ENCODE measurements around the gene PPM1B. TPM values are rescaled to one million over a fixed set of nuclear protein-coding genes. Genes with fewer than 3 reads are reported as not detected.

The PPM1B gene
- total and polyA plus RNA-seq, 8 donors, result 11.7 to 122 (median 28.9) TPM

DNA sequence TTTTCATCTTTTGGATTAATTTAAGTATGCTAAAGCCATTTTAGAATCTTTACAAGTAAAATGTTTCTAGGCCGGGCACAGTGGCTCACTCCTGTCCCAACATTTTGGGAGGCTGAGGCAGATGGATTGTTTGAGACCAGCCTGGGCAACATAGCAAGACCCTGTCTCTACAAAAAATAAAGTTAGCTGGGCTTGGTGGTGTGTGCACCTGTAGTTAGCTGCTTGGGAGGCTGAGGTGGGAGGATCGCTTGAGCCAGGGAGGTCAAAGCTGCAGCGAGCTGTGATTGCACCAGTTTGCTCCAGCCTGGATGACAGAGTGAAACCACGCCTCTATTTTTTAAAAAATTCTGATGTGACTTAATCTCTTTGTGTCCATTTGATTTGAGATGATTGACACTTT, 3.9 kb downstream of the PPM1B start:
- no peak for DNase-seq
- WGBS, 5 donors, result 93 to 99% (median 96%) methylated on average over 4 of the region's 4 CpGs
- Histone ChIP-seq H3K4me1 (peaks cover 4 to 80% (median 44%) of the 10 kb centered on the region in 4 donors), H3K4me3 (no peak overlapping the region), H3K27me3 (no peaks in the 10 kb centered on the region), H3K27ac (peak overlapping the region in 1 of 5 donors; percentile 94), H3K36me3 (no peaks in the 10 kb centered on the region), H3K9me3 (no peaks in the 10 kb centered on the region)
- intact Hi-C loops (cut with DNase I; ENCODE audit: low total_unique reads), result no loop called here
- no peak for TF ChIP-seq POLR2A (IDR thresholded peaks at IDR 0.05)

DNA sequence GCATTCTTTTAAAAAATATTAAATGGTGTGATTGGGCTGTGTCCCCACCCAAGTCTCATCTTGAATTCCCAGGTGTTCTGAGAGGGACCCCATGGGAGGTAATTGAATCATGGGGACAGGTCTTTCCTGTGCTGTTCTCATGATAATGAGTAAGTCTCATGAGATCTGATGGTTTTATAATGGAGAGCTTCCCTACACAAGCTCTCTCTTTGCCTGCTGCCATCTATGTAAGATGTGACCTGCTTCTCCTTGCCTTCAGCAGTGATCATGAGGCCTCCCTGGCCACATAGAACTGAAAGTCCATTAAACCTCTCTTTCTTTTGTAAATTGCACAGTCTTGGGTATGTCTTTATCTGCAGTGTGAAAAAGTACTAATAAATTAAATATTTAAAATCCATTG, 10.3 kb downstream of the PPM1B start:
- Histone ChIP-seq H3K36me3 (peaks cover 0 to 6% (median 0%) of the 10 kb centered on the region in 4 donors), H3K4me1 (peaks cover 4 to 94% (median 45%) of the 10 kb centered on the region in 4 donors), H3K27me3 (no peaks in the 10 kb centered on the region), H3K4me3 (no peak overlapping the region), H3K27ac (no peak overlapping the region), H3K9me3 (no peaks in the 10 kb centered on the region)
- intact Hi-C loops (cut with DNase I; ENCODE audit: low total_unique reads), result no loop called here
- DNase-seq, result no peak
- no peak for TF ChIP-seq EP300 (IDR thresholded peaks at IDR 0.05)
- TF ChIP-seq POLR2A (IDR thresholded peaks at IDR 0.05), result no peak
- TF ChIP-seq, protein P1, sequence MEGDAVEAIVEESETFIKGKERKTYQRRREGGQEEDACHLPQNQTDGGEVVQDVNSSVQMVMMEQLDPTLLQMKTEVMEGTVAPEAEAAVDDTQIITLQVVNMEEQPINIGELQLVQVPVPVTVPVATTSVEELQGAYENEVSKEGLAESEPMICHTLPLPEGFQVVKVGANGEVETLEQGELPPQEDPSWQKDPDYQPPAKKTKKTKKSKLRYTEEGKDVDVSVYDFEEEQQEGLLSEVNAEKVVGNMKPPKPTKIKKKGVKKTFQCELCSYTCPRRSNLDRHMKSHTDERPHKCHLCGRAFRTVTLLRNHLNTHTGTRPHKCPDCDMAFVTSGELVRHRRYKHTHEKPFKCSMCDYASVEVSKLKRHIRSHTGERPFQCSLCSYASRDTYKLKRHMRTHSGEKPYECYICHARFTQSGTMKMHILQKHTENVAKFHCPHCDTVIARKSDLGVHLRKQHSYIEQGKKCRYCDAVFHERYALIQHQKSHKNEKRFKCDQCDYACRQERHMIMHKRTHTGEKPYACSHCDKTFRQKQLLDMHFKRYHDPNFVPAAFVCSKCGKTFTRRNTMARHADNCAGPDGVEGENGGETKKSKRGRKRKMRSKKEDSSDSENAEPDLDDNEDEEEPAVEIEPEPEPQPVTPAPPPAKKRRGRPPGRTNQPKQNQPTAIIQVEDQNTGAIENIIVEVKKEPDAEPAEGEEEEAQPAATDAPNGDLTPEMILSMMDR (IDR thresholded peaks at IDR 0.05), result no peak
- no peak for TF ChIP-seq POLR2AphosphoS5 (IDR thresholded peaks at IDR 0.05)

DNA sequence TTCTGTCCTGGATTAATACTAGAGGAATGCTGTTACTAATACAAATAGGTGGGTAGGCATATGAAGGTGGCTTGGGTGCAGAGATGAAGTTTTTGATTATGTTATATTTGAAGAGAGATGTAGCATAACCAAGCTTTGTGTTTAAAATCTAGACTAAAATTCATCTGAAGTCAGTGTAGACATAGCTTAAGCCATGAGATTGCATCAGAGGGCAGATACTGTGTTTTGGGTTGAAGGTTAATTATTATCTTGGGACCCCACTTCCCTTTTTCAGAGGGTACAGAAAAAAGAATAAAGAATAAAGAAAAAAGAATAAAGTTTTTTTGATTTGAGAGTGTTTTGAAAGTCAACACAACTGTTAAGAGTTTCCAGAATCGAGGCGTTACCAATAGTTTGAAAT, 13.0 kb downstream of the PPM1B start:
- 88 to 97% (median 94%) methylated on average over 2 of the region's 2 CpGs for WGBS, 5 donors
- intact Hi-C loops (cut with DNase I; ENCODE audit: low total_unique reads), result no loop called here
- no peaks in the 10 kb centered on the region for H3K9me3 ChIP-seq
- H3K27me3 ChIP-seq, result no peaks in the 10 kb centered on the region
- TF ChIP-seq POLR2A (IDR thresholded peaks at IDR 0.05) (no peak), POLR2AphosphoS5 (IDR thresholded peaks at IDR 0.05) (no peak)
- H3K27ac ChIP-seq, result no peak overlapping the region
- H3K4me3 ChIP-seq, result no peak overlapping the region
- no peak for DNase-seq
- H3K36me3 ChIP-seq, result peaks cover 0 to 6% (median 0%) of the 10 kb centered on the region in 4 donors
- H3K4me1 ChIP-seq, result peaks cover 4 to 89% (median 45%) of the 10 kb centered on the region in 4 donors

DNA sequence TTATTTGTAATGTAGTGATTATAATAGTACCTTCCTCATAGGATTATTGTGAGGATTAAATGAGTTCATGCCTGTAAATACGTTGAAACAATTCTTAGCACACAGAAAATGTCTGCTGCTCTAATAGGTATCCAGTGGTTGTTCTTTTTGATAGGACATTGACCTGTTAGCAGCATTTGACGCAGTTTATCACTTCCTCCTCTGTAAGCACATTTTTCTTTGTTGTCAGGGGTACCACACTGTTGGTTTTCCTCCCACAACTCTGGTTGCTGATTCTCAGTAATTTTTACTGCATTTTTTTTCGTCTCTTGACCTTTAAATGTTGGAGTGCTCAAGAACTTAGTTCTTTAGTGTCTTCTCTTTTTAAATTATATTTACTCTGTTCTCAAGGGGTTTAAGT, 15.4 kb downstream of the PPM1B start:
- Histone ChIP-seq H3K27me3 (no peaks in the 10 kb centered on the region), H3K4me3 (no peak overlapping the region), H3K9me3 (no peaks in the 10 kb centered on the region), H3K36me3 (peaks cover 0 to 6% (median 0%) of the 10 kb centered on the region in 4 donors), H3K4me1 (peaks cover 0 to 82% (median 44%) of the 10 kb centered on the region in 4 donors), H3K27ac (no peak overlapping the region)
- intact Hi-C loops (cut with DNase I; ENCODE audit: low total_unique reads), result no loop called here
- TF ChIP-seq EP300 (IDR thresholded peaks at IDR 0.05) (no peak), POLR2AphosphoS5 (IDR thresholded peaks at IDR 0.05) (no peak), POLR2A (IDR thresholded peaks at IDR 0.05) (no peak)
- TF ChIP-seq, protein P1 (IDR thresholded peaks at IDR 0.05), result no peak
- WGBS, 5 donors, result 63 to 70% (median 68%) methylated on average over 3 of the region's 3 CpGs
- DNase-seq, result peak in 1 of 2 donors; percentile 54

DNA sequence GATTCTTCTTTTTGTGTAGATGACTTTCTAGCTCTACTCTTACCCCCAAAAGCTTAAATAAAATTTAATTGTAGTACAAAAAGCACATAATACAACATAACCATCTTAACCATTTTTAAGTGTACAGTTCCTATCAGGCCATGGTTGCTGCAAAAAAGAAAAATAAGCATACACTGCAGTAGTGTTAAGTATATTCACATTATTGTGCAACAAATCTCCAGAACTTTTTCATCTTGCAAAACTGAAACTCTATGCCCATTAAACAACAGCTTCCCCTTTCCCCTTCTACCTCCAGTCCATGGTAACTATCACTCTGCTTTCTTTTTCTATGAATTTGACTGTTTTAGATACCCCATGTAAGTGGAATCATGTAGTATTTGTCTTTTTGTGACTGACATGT, 18.1 kb downstream of the PPM1B start:
- intact Hi-C loops (cut with DNase I; ENCODE audit: low total_unique reads), result no loop called here
- TF ChIP-seq POLR2A (IDR thresholded peaks at IDR 0.05), result no peak
- TF ChIP-seq, protein P1 (IDR thresholded peaks at IDR 0.05), result no peak
- no peak for TF ChIP-seq EP300 (IDR thresholded peaks at IDR 0.05)
- no peak for TF ChIP-seq POLR2AphosphoS5 (IDR thresholded peaks at IDR 0.05)
- Histone ChIP-seq H3K27me3 (no peaks in the 10 kb centered on the region), H3K4me1 (peaks cover 10 to 84% (median 47%) of the 10 kb centered on the region in 4 donors), H3K27ac (no peak overlapping the region), H3K9me3 (no peaks in the 10 kb centered on the region), H3K4me3 (no peak overlapping the region), H3K36me3 (no peaks in the 10 kb centered on the region)
- DNase-seq, result no peak

Data from stomach (tissue), 9 donors.